HepG2 (cell line): ENCODE measurements around the gene HAPLN3. TPM values are rescaled to one million over a fixed set of nuclear protein-coding genes. Genes with fewer than 3 reads are reported as not detected.
"Not testable (repeated sequence)": the region's sequence is repeated elsewhere in the genome, so short reads cannot be mapped to it uniquely, and the experiment has no call there.

ENCODE experiments used
- ATAC-seq: fragments of 200-7000 bp; cut with Tn5 transposase; 3 replicates; pipeline ENCODE4 v1.9.1; 2020; ENCODE audit warnings: mild to moderate bottlenecking, moderate library complexity
- BruUV-seq: library from RNA; stranded (reverse); fragments of 400-500 nt; replicated peaks from 2 replicates; lab custom pipeline; 2021; lab: Mats Ljungman, UMichigan
- CTCF ChIA-PET: fragments of 300-600 bp; formaldehyde crosslinking; extraction: SDS; loops from one replicate; lab custom pipeline; 2021; ENCODE audit warnings: low total read pairs, inconsistent platforms, low intra/inter-chr PET ratio; lab: Yijun Ruan, JAX
- POLR2A ChIA-PET: fragments of 350-600 bp; sonication (Branson Sonifier 250); formaldehyde crosslinking; loops from one replicate; lab custom pipeline; 2020; ENCODE audit warnings: antibody characterized with exemption, inconsistent platforms; lab: Yijun Ruan, JAX
- DNase-seq: peaks from one replicate; pipeline ENCODE4 v3.0.0-alpha.2; 2015; ENCODE audit warnings: low spot score
- FAIRE-seq: peaks from 3 replicates; lab custom pipeline; 2011; peaks lifted over from hg19 to GRCh38; lab: Jason Lieb, UNC
- H2AFZ ChIP-seq: one replicate; pipeline ENCODE4 v1.6.1; 2011; ENCODE audit warnings: low read length, inconsistent platforms
- H3K27ac ChIP-seq: fragments of 300-600 bp; 3 replicates; pipeline ENCODE4 v1.8.0; 2011; ENCODE audit warnings: mixed run types, mild to moderate bottlenecking, mixed read lengths, low read length, inconsistent platforms; ENCODE audit not compliant: insufficient read depth; ENCODE audit errors: extremely low read length
- H3K27me3 ChIP-seq, 2 experiments: fragments of 200-600 bp in 1 of 2; 2 replicates in 1 of 2; 3 replicates in 1 of 2; pipeline versions ENCODE4 v1.6.0 to v1.8.0; 2011; ENCODE audit warnings: low read length in 2 of 2, mild to moderate bottlenecking in 2 of 2, moderate library complexity in 2 of 2, inconsistent platforms in 1 of 2; ENCODE audit not compliant: insufficient read depth in 2 of 2, control insufficient read depth in 1 of 2
- H3K36me3 ChIP-seq, 2 experiments: fragments of 200-600 bp in 1 of 2; replicated peaks in 1 of 2; 2 replicates in 1 of 2; 3 replicates in 1 of 2; pipeline versions ENCODE4 v1.5.1 to v1.8.0; 2011; ENCODE audit warnings: low read length in 2 of 2, inconsistent platforms in 1 of 2; ENCODE audit not compliant: insufficient read depth in 2 of 2, control insufficient read depth in 1 of 2
- H3K4me1 ChIP-seq: 2 replicates; pipeline ENCODE4 v1.5.1; 2012; ENCODE audit warnings: low read length, inconsistent platforms; ENCODE audit not compliant: insufficient read depth
- H3K4me2 ChIP-seq: 2 replicates; pipeline ENCODE4 v1.6.0; 2011; ENCODE audit warnings: low read depth, low read length, inconsistent platforms
- H3K4me3 ChIP-seq, 3 experiments: fragments of 200-600 bp in 1 of 3; sonication (generic), shearing (Covaris generic) in 1 of 3; replicated peaks in 1 of 3; 2 replicates each; pipeline ENCODE4 v1.5.1; 2011 to 2016; ENCODE audit warnings: low read length in 3 of 3, inconsistent platforms in 2 of 3, low read depth in 2 of 3, mild to moderate bottlenecking in 2 of 3, control low read depth in 1 of 3, mixed read lengths in 1 of 3; ENCODE audit not compliant: insufficient read depth in 1 of 3
- H3K79me2 ChIP-seq: one replicate; pipeline ENCODE4 v1.6.1; 2011; ENCODE audit warnings: low read length, inconsistent platforms; ENCODE audit not compliant: insufficient read depth
- H3K9ac ChIP-seq: 2 replicates; pipeline ENCODE4 v1.6.0; 2011; ENCODE audit warnings: mild to moderate bottlenecking, low read depth, low read length, inconsistent platforms; ENCODE audit not compliant: insufficient read depth
- H3K9me3 ChIP-seq: 2 replicates; pipeline ENCODE4 v1.5.1; 2012; ENCODE audit warnings: mild to moderate bottlenecking, low read length
- H4K20me1 ChIP-seq: 2 replicates; pipeline ENCODE4 v1.6.0; 2011; ENCODE audit warnings: inconsistent platforms, mild to moderate bottlenecking, low read length, moderate library complexity; ENCODE audit not compliant: insufficient read depth
- CERS6 ChIP-seq: sonication (generic); formaldehyde crosslinking; IDR thresholded peaks from 2 replicates; pipeline ENCODE4 v1.5.0; 2020; ENCODE audit warnings: missing genetic modification reagents
- GPN1 ChIP-seq: sonication (generic); formaldehyde crosslinking; IDR thresholded peaks from 2 replicates; pipeline ENCODE4 v1.5.1; 2020; ENCODE audit warnings: missing genetic modification reagents, borderline replicate concordance
- SMAD1 ChIP-seq: sonication (generic); formaldehyde crosslinking; IDR thresholded peaks from 2 replicates; pipeline ENCODE4 v1.4.0; 2020; ENCODE audit warnings: missing genetic modification reagents, low read depth, mild to moderate bottlenecking, borderline replicate concordance
- USF2 ChIP-seq, 2 experiments: sonication (generic) in 1 of 2; formaldehyde crosslinking in 1 of 2; IDR thresholded peaks; 2 replicates each; pipeline versions ENCODE4 v1.5.1 to v1.6.1; 2011 to 2020; ENCODE audit warnings: borderline replicate concordance in 1 of 2, low read depth in 1 of 2, low read length in 1 of 2, mild to moderate bottlenecking in 1 of 2, missing genetic modification reagents in 1 of 2, moderate library complexity in 1 of 2
- ZBED4 ChIP-seq: sonication (generic); formaldehyde crosslinking; IDR thresholded peaks from 2 replicates; pipeline ENCODE4 v1.4.0; 2020; ENCODE audit warnings: missing genetic modification reagents, borderline replicate concordance
- ZMAT5 ChIP-seq: sonication (generic); formaldehyde crosslinking; IDR thresholded peaks from 2 replicates; pipeline ENCODE4 v1.5.0; 2020; ENCODE audit warnings: mild to moderate bottlenecking, low read depth, missing genetic modification reagents, borderline replicate concordance
- ZNF639 ChIP-seq: conservative IDR thresholded peaks from 2 replicates; pipeline ENCODE4 v1.6.1; 2018; ENCODE audit warnings: missing genetic modification reagents
- ZSCAN20 ChIP-seq: sonication (generic); formaldehyde crosslinking; IDR thresholded peaks from 2 replicates; pipeline ENCODE4 v1.4.0; 2020; ENCODE audit warnings: missing genetic modification reagents, mild to moderate bottlenecking, borderline replicate concordance
- WGBS: methylation state at CpG from one replicate; pipeline ENCODE4 v1.1.6; 2017; ENCODE audit warnings: low lambda C conversion rate; 5-methylcytosine and 5-hydroxymethylcytosine counted together
- in situ Hi-C: cut with HindIII; loops from 2 replicates; pipeline ENCODE4 v1.10.0; 2017; ENCODE audit warnings: low pct_unique_long_range_greater_than_20kb; ENCODE audit not compliant: extremely low pct_ligation_motif_present
- intact Hi-C: fragments of 100-400 bp; cut with micrococcal nuclease; formaldehyde crosslinking; loops from one replicate; pipeline ENCODE4 v1.10.0; 2022; ENCODE audit not compliant: unreplicated experiment
- polyA plus RNA-seq, 8 experiments: library from polyadenylated mRNA; depleted of rRNA in 3 of 8; stranded (reverse) in 7 of 8; unstranded in 1 of 8; fragments of >200 nt; fragmentation: Illumina TruSeq in 4 of 8; extraction: Trizol in 4 of 8; gene quantifications; 2 replicates each; pipeline versions ENCODE4 v1.2.1 to v1.2.3, GENCODE V29; 2011 to 2016; ENCODE audit warnings: low read depth in 4 of 8, missing spikeins in 1 of 8, mixed read lengths in 1 of 8; ENCODE audit not compliant: insufficient read depth in 1 of 8
- total RNA-seq, 5 experiments: library from RNA; depleted of rRNA; stranded (reverse); fragments of >200 nt; fragmentation: Illumina TruSeq; extraction: Trizol; gene quantifications; 2 replicates each; pipeline ENCODE4 v1.2.3, GENCODE V29; 2016; ENCODE audit warnings: low read depth in 1 of 5

The HAPLN3 gene
- total and polyA plus RNA-seq, 2 of the 13 experiments (the other 11 are each of a cell fraction or from before 2014, with no cell fraction given): 0.09 TPM; not detected in 1

- TF ChIP-seq ZSCAN20 (CRISPR knock-in tag): no peak
- TF ChIP-seq USF2 (IDR thresholded peaks at IDR 0.05; ENCODE audit: low read depth, low read length): no peak
- TF ChIP-seq USF2 (CRISPR knock-in tag; IDR thresholded peaks at IDR 0.05; ENCODE audit: borderline replicate concordance): no peak
- TF ChIP-seq ZNF639 (CRISPR knock-in tag): no peak
- TF ChIP-seq SMAD1: no peak
- TF ChIP-seq ZBED4 (CRISPR knock-in tag): no peak
- no peak for TF ChIP-seq CERS6 (CRISPR knock-in tag)
- TF ChIP-seq GPN1 (CRISPR knock-in tag): no peak
- TF ChIP-seq ZMAT5 (CRISPR knock-in tag): no peak
- TF ChIP-seq, all 625 proteins: peak for 0
Measured at GRCh38 chr15:88930579-88930978, 35.2 kb upstream of the HAPLN3 start (continued).

- H3K4me2 ChIP-seq, H3K79me2 ChIP-seq, BruUV-seq, H4K20me1 ChIP-seq, H2AFZ ChIP-seq, CTCF ChIA-PET, intact Hi-C loops, DNase-seq, H3K9ac ChIP-seq, FAIRE-seq, ATAC-seq, H3K9me3 ChIP-seq, H3K4me3 ChIP-seq, H3K36me3 ChIP-seq, H3K27me3 ChIP-seq, in situ Hi-C loops, H3K27ac ChIP-seq, POLR2A ChIA-PET: not testable (repeated sequence)
- 31% methylated on average over 3 of the region's 3 CpGs for WGBS
- H3K4me1 ChIP-seq: peaks cover 26% of the 10 kb centered on the region
Measured at GRCh38 chr15:88929358-88930098, 34.2 kb upstream of the HAPLN3 start.
